Activated CD4-positive, alpha-beta T cell treated with anti-CD3 and anti-CD28 coated beads, Interleukin-2, amount 10 ng/mL, durations not matched to agents 24 days and 14 days (primary cell): ENCODE measurements around the gene FOXA1. TPM values are rescaled to one million over a fixed set of nuclear protein-coding genes. Genes with fewer than 3 reads are reported as not detected.

Experiments
- DNase-seq: peaks from one replicate; pipeline ENCODE4 v3.0.0; 2022
- H3K27ac Mint-ChIP-seq: one replicate; pipeline ENCODE4 v1.8.0; 2022; ENCODE audit warnings: mild to moderate bottlenecking, mixed read lengths
- H3K27me3 Mint-ChIP-seq: one replicate; pipeline ENCODE4 v1.8.0; 2022; ENCODE audit warnings: mixed read lengths
- H3K36me3 Mint-ChIP-seq: one replicate; pipeline ENCODE4 v1.8.0; 2022; ENCODE audit warnings: low read depth, mild to moderate bottlenecking, mixed read lengths
- H3K4me1 Mint-ChIP-seq: one replicate; pipeline ENCODE4 v1.8.0; 2021; ENCODE audit warnings: mixed read lengths
- H3K4me3 Mint-ChIP-seq: one replicate; pipeline ENCODE4 v1.8.0; 2022; ENCODE audit warnings: mild to moderate bottlenecking, moderate library complexity, mixed read lengths
- H3K9me3 Mint-ChIP-seq: one replicate; pipeline ENCODE4 v1.8.0; 2021; ENCODE audit warnings: mixed read lengths
- intact Hi-C: fragments of 100-400 bp; cut with micrococcal nuclease; formaldehyde crosslinking; loops from one replicate; pipeline ENCODE4 v1.15.1; 2023
- total RNA-seq: library from RNA; stranded (reverse); gene quantifications from 2 replicates; pipeline ENCODE4 v1.2.3, GENCODE V29; 2022

Gene FOXA1
- 0.07 TPM in 1 of 2 replicates, not detected in the other for total RNA-seq

DNA sequence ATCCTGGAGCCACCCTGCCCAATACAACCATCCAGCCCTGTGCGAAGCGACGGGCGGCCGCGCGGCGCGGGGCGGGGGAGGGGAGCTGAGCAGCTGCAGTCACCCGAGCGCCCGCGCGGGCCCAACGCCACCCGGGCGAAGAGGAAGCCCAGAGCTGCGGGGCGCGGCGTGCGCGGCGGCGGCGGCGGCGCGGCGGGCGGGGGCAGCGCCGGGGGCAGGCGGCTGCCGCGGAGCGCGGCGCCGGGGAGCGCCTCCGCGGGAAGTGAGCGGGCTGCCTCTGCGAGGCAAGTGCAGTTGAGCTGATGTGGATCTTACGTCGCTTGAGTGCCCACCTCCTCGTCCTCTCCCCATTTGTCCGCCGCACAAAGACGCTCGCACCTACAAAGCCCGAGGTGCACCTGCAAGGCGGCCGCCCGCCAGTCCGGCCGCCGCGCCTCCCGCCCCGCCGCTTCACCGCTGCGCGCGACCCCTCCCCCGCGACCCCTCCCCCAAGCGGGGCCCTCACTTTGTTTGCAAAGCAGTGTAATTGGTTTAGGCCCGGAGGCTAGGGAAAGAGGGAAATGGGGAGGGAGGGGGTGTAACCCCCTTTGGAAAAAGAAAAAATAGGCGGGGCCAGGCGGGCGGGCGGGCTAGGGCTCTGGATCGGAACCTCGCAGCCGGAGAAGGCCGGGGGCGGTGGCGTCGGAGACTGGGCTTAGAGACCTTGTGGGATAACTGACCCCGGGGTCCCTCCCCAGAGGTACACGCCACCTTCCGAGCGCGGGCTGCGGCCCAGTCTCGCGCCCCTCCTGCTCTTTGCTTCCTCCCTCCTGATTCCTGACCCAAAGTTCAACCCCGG is at the start of gene FOXA1, which contains the start of gene TTC6:
Gene FOXA1 (minus strand): TSS at position 279 of the 838 bp plus-strand sequence. CDS start 277 bp downstream, at position 2.
Gene TTC6 (plus strand): TSS at position 659 of the 838 bp plus-strand sequence. CDS start 26,436 bp downstream, outside the sequence.
- Mint-ChIP-seq H3K27ac (peak within 1 kb of the TSS; percentile 76), H3K9me3 (peaks cover 17% of the 10 kb centered on the region), H3K4me1 (peaks cover 9% of the 10 kb centered on the region), H3K36me3 (peaks cover 1% of the 10 kb centered on the region), H3K4me3 (peak within 1 kb of the TSS; percentile 73), H3K27me3 (peaks cover 73% of the 10 kb centered on the region)
- DNase-seq = no peak
- intact Hi-C loops = loop anchor here (5.0 kb wide), 2 partner anchors 1013 to 1073 kb away; partner anchors contain the start of genes NKX2-1 and NKX2-8

GRCh38 chr14:37643701-37644100 is 48.7 kb upstream of the FOXA1 start:
- Mint-ChIP-seq H3K27ac (no peak overlapping the region), H3K36me3 (no peaks in the 10 kb centered on the region), H3K27me3 (no peaks in the 10 kb centered on the region), H3K9me3 (no peaks in the 10 kb centered on the region), H3K4me1 (no peaks in the 10 kb centered on the region), H3K4me3 (no peak overlapping the region)
- intact Hi-C loops = no loop called here
- no peak for DNase-seq

- H3K27me3 Mint-ChIP-seq = no peaks in the 10 kb centered on the region
- no peak for DNase-seq
- intact Hi-C loops = no loop called here
Measured at GRCh38 chr14:37642125-37642524, 47.1 kb upstream of the FOXA1 start.

DNA sequence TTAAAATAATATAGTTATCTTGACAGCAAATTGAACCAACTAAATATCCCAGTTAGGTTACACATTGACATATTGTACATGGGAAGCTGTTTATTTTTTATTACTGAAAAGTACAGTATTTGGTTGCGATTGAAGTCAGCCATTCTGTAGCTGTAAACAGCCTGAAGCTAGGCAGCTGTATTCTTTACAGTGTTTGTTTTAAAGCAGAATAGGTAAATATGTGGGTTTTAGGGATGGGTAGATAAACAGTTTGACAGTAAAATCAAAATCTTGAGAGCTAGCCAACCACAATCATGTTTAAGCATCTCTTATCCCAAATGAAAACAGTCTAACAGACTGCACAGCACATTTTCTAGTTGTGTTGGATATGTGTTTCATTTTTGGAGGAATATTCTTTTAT is 46.1 kb upstream of the FOXA1 start:
- Mint-ChIP-seq H3K4me1 (no peaks in the 10 kb centered on the region), H3K27ac (no peak overlapping the region), H3K27me3 (no peaks in the 10 kb centered on the region), H3K9me3 (no peaks in the 10 kb centered on the region), H3K4me3 (no peak overlapping the region), H3K36me3 (no peaks in the 10 kb centered on the region)
- intact Hi-C loops = no loop called here
- no peak for DNase-seq

More at GRCh38 chr14:37642125-37642524, 47.1 kb upstream of the FOXA1 start:
- Mint-ChIP-seq H3K27ac (no peak overlapping the region), H3K4me1 (no peaks in the 10 kb centered on the region), H3K9me3 (no peaks in the 10 kb centered on the region), H3K36me3 (no peaks in the 10 kb centered on the region), H3K4me3 (no peak overlapping the region)

DNA sequence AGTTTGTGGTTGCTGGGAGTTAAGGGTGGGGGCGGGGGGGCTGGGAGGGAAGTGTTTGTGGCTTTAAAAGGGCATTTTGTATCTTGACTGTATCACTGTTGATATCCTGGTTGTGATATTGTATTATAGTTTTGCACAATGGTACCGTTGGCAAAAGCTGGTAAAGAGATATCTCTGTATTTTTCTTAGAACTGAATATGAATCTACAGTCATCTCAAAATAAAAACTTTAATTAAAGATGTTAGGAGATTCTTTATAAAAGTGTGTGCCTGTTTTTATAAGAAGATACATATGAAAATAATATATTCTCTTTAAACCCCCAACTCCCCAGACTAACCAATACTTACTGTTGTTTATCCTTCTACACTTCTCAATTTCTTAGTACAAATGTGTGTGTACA is 43.5 kb upstream of the FOXA1 start:
- Mint-ChIP-seq H3K36me3 (no peaks in the 10 kb centered on the region), H3K9me3 (no peaks in the 10 kb centered on the region), H3K27me3 (no peaks in the 10 kb centered on the region), H3K4me3 (no peak overlapping the region), H3K4me1 (no peaks in the 10 kb centered on the region), H3K27ac (no peak overlapping the region)
- intact Hi-C loops = no loop called here
- no peak for DNase-seq

DNA sequence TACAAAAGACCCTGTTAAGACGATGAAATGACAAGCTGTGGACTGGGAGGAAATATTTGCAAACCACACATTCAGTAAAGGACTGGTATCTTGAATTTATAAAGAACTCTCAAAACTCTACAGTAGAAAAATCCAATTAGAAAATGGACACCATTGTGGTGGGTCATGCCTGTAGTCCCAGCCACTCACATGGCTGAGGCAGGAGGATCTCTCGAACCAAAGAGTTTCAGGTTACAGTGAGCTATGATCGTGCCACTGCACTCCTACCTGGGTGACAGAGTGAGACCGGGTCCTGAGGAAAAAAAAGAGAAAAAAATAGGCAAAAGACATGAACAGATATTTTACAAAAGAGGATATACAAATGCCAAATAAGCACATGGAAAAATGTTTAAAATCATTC is 42.3 kb upstream of the FOXA1 start:
- H3K36me3 Mint-ChIP-seq = no peaks in the 10 kb centered on the region
- no peaks in the 10 kb centered on the region for H3K27me3 Mint-ChIP-seq
- no peak overlapping the region for H3K4me3 Mint-ChIP-seq
- H3K9me3 Mint-ChIP-seq = no peaks in the 10 kb centered on the region
- DNase-seq = no peak
- H3K27ac Mint-ChIP-seq = no peak overlapping the region
- intact Hi-C loops = no loop called here
- no peaks in the 10 kb centered on the region for H3K4me1 Mint-ChIP-seq

- Mint-ChIP-seq H3K27ac (no peak overlapping the region), H3K27me3 (peaks cover 8% of the 10 kb centered on the region), H3K36me3 (no peaks in the 10 kb centered on the region), H3K4me3 (no peak overlapping the region), H3K4me1 (no peaks in the 10 kb centered on the region), H3K9me3 (peaks cover 7% of the 10 kb centered on the region)
- no peak for DNase-seq
- intact Hi-C loops = no loop called here
Measured at GRCh38 chr14:37625597-37626595, 30.8 kb upstream of the FOXA1 start.

- DNase-seq = no peak
- Mint-ChIP-seq H3K27me3 (peaks cover 8% of the 10 kb centered on the region), H3K27ac (no peak overlapping the region), H3K4me1 (no peaks in the 10 kb centered on the region), H3K4me3 (no peak overlapping the region), H3K9me3 (no peaks in the 10 kb centered on the region), H3K36me3 (no peaks in the 10 kb centered on the region)
- intact Hi-C loops = no loop called here
Measured at GRCh38 chr14:37623971-37624370, 28.9 kb upstream of the FOXA1 start.

GRCh38 chr14:37623426-37623951 is 28.4 kb upstream of the FOXA1 start:
- no peak for DNase-seq
- no peak overlapping the region for H3K27ac Mint-ChIP-seq
- H3K4me3 Mint-ChIP-seq = no peak overlapping the region
- intact Hi-C loops = no loop called here
- no peaks in the 10 kb centered on the region for H3K36me3 Mint-ChIP-seq
- no peaks in the 10 kb centered on the region for H3K9me3 Mint-ChIP-seq
- no peaks in the 10 kb centered on the region for H3K4me1 Mint-ChIP-seq
- peaks cover 8% of the 10 kb centered on the region for H3K27me3 Mint-ChIP-seq

- Mint-ChIP-seq H3K36me3 (no peaks in the 10 kb centered on the region), H3K4me3 (no peak overlapping the region)
Measured at GRCh38 chr14:37622231-37622923, 27.3 kb upstream of the FOXA1 start.

GRCh38 chr14:37620856-37621255 is 25.8 kb upstream of the FOXA1 start:
- Mint-ChIP-seq H3K27ac (no peak overlapping the region), H3K4me1 (no peaks in the 10 kb centered on the region), H3K36me3 (no peaks in the 10 kb centered on the region), H3K27me3 (peaks cover 8% of the 10 kb centered on the region), H3K9me3 (peaks cover 5% of the 10 kb centered on the region), H3K4me3 (no peak overlapping the region)
- no peak for DNase-seq
- intact Hi-C loops = no loop called here

More at GRCh38 chr14:37622231-37622923, 27.3 kb upstream of the FOXA1 start:
- Mint-ChIP-seq H3K4me1 (no peaks in the 10 kb centered on the region), H3K9me3 (no peaks in the 10 kb centered on the region), H3K27ac (no peak overlapping the region), H3K27me3 (peaks cover 8% of the 10 kb centered on the region)
- intact Hi-C loops = no loop called here
- no peak for DNase-seq

DNA sequence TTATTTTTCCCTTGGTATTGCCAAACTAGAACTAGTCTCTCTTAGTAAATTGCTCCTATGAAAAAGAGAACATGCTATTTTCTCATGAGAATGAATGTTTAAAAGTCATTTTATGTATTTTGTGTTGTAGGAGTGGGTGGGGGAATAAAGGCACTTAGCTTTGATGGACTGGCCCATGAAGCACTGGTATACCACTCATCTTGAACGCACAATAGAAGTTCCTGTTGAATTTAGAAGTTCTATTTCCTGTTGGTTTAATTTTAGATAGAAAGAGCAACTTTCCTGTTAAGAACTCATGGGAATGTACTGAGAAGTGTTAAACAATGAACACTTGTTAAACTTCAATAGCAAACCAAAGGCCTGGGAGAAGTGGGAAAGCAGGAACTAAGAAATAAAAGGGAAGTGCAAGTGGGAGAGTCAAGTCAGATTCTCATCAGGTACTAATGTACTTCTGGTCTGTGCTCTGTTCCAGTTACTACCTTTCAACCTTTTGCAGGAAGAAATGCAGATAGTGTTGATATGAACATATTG is 23.5 kb upstream of the FOXA1 start:
- Mint-ChIP-seq H3K27ac (no peak overlapping the region), H3K36me3 (no peaks in the 10 kb centered on the region), H3K4me3 (no peak overlapping the region), H3K4me1 (no peaks in the 10 kb centered on the region), H3K9me3 (peaks cover 6% of the 10 kb centered on the region), H3K27me3 (peaks cover 8% of the 10 kb centered on the region)
- DNase-seq = no peak
- intact Hi-C loops = no loop called here

DNA sequence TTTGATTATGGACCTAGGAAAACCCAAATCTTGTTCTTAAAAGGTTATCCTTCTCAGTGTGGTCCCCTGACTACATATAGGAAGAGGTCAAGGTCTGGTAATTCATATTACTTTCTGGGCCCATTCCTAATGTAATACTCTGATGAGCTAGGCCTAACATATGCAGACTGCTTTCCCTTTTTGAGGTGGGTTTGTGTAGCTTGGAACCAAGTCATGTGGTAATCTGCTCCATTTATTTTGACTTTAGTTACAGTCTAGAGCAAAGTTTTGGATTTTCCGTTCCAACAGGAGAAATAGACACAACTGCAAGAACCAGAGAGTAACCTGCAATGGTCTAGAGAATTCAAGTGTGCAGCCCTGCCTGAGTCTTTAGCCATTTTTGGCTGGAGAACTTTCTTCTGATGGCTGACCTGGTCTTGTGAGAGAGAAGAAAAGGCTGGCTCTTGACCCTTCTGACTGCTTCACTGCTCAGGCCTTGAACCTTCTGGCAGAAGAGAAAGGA is 22.9 kb upstream of the FOXA1 start:
- Mint-ChIP-seq H3K27me3 (peaks cover 6% of the 10 kb centered on the region), H3K4me3 (no peak overlapping the region), H3K36me3 (no peaks in the 10 kb centered on the region), H3K9me3 (peaks cover 6% of the 10 kb centered on the region), H3K4me1 (no peaks in the 10 kb centered on the region), H3K27ac (no peak overlapping the region)
- intact Hi-C loops = no loop called here
- DNase-seq = no peak
